CD4-positive, alpha-beta memory T cell (primary cell): ENCODE data around the gene RAB8B. TPM values are rescaled to one million over a fixed set of nuclear protein-coding genes. Genes with fewer than 3 reads are reported as not detected.
A peak's percentile ranks its signal among the peaks of the same experiment; 100 is the strongest.

Experiments used
- CTCF ChIA-PET: fragments of 350-600 bp; sonication (Branson Sonifier 250); formaldehyde crosslinking; loops from one replicate; lab custom pipeline; 2021; ENCODE audit warnings: inconsistent platforms; ENCODE audit not compliant: partially characterized antibody; lab: Charles Lee
- POLR2A ChIA-PET: fragments of 350-600 bp; sonication (Branson Sonifier 250); formaldehyde crosslinking; loops from one replicate; lab custom pipeline; 2021; ENCODE audit not compliant: partially characterized antibody; lab: Charles Lee
- DNase-seq, 5 donors: peaks; one replicate each; pipeline versions ENCODE4 v3.0.0 to v3.0.0-alpha.2; 2020 to 2022; ENCODE audit warnings: mixed read lengths in 1 of 5
- H3K27ac ChIP-seq: one replicate; pipeline ENCODE4 v1.7.0; 2013; ENCODE audit warnings: low read depth, low read length
- H3K27me3 ChIP-seq: 2 replicates; pipeline ENCODE4 v1.7.0; 2013; ENCODE audit warnings: mild to moderate bottlenecking, low read length, moderate library complexity; ENCODE audit not compliant: insufficient read depth
- H3K36me3 ChIP-seq: 2 replicates; pipeline ENCODE4 v1.7.0; 2013; ENCODE audit warnings: mild to moderate bottlenecking, low read length, moderate library complexity; ENCODE audit not compliant: insufficient read depth
- H3K4me1 ChIP-seq: 2 replicates; pipeline ENCODE4 v1.7.0; 2013; ENCODE audit warnings: mild to moderate bottlenecking, low read length, moderate library complexity; ENCODE audit not compliant: insufficient read depth
- H3K4me3 ChIP-seq, 2 donors: one replicate each; pipeline ENCODE4 v1.7.0; 2013; ENCODE audit warnings: low read length in 2 of 2, mild to moderate bottlenecking in 1 of 2
- H3K9me3 ChIP-seq, 2 donors: one replicate each; pipeline ENCODE4 v1.7.0; 2013; ENCODE audit warnings: low read length in 2 of 2, control low read depth in 1 of 2; ENCODE audit not compliant: control insufficient read depth in 1 of 2
- H3K27ac Mint-ChIP-seq, 7 donors: one replicate each; pipeline ENCODE4 v1.8.0; 2020 to 2021; ENCODE audit warnings: mixed read lengths in 7 of 7, mild to moderate bottlenecking in 6 of 7, inconsistent platforms in 3 of 7, moderate library complexity in 3 of 7
- H3K27me3 Mint-ChIP-seq, 2 donors: one replicate each; pipeline ENCODE4 v1.8.0; 2020 to 2021; ENCODE audit warnings: mixed read lengths in 2 of 2
- H3K36me3 Mint-ChIP-seq, 2 donors: one replicate each; pipeline ENCODE4 v1.8.0; 2020 to 2021; ENCODE audit warnings: mixed read lengths in 2 of 2, inconsistent platforms in 1 of 2, mild to moderate bottlenecking in 1 of 2
- H3K4me1 Mint-ChIP-seq, 4 donors: one replicate each; pipeline ENCODE4 v1.8.0; 2020 to 2021; ENCODE audit warnings: mixed read lengths in 4 of 4, mild to moderate bottlenecking in 1 of 4
- H3K4me3 Mint-ChIP-seq, 8 donors: one replicate each; pipeline ENCODE4 v1.8.0; 2020 to 2021; ENCODE audit warnings: mixed read lengths in 8 of 8, mild to moderate bottlenecking in 7 of 8, moderate library complexity in 6 of 8, inconsistent platforms in 3 of 8
- H3K9me3 Mint-ChIP-seq, 8 donors: one replicate each; pipeline ENCODE4 v1.8.0; 2020 to 2021; ENCODE audit warnings: mixed read lengths in 8 of 8, mild to moderate bottlenecking in 5 of 8, inconsistent platforms in 3 of 8, moderate library complexity in 1 of 8
- intact Hi-C: fragments of 100-400 bp; cut with micrococcal nuclease; formaldehyde crosslinking; loops from one replicate; pipeline ENCODE4 v1.15.1; 2023
- polyA plus RNA-seq, 2 donors: library from polyadenylated mRNA; unstranded; fragments of 300-500 nt; fragmentation: Illumina TruSeq; gene quantifications; one replicate each; pipeline ENCODE4 v1.2.3, GENCODE V29; 2021
- total RNA-seq, 2 experiments: library from RNA; stranded (reverse); gene quantifications; one replicate each; pipeline ENCODE4 v1.2.3, GENCODE V29; 2021

RAB8B gene
- total and polyA plus RNA-seq, 4 experiments from 2014 or later = 35.1 to 86.4 (median 72.2) TPM

- ChIA-PET CTCF (interaction anchor here (0.7 to 1.4 kb wide), 4 partner anchors 9 to 43 kb away, joined by 3 to 6 read pairs (median 3); no protein-coding TSS in a partner anchor), POLR2A (interaction anchor here (1.2 to 1.7 kb wide), 3 partner anchors 44 to 81 kb away, joined by 3 to 9 read pairs (median 8); partner anchors contain the start of gene RPS27L)
- Mint-ChIP-seq H3K36me3 (peaks cover 20 to 25% of the 10 kb centered on the region in 2 donors), H3K9me3 (peaks cover 0 to 3% (median 0%) of the 10 kb centered on the region in 8 donors), H3K4me3 (peak overlapping the region in 2 of 8 donors; percentile 32 to 43), H3K4me1 (peaks cover 48 to 79% (median 64%) of the 10 kb centered on the region in 4 donors), H3K27me3 (no peaks in the 10 kb centered on the region), H3K27ac (peak overlapping the region in 5 of 7 donors; percentile 31 to 70 (median 53))
- no peak overlapping the region for H3K4me3 ChIP-seq
- H3K4me1 ChIP-seq = peaks cover 58% of the 10 kb centered on the region
- H3K9me3 ChIP-seq = no peaks in the 10 kb centered on the region
- DNase-seq = no peak
- H3K27me3 ChIP-seq = no peaks in the 10 kb centered on the region
- intact Hi-C loops = no loop called here
- H3K36me3 ChIP-seq = no peaks in the 10 kb centered on the region
- no peak overlapping the region for H3K27ac ChIP-seq
Measured at GRCh38 chr15:63238171-63238570, 48.8 kb downstream of the RAB8B start.

GRCh38 chr15:63238796-63239195, 49.4 kb downstream of the RAB8B start:
- Mint-ChIP-seq H3K9me3 (peaks cover 0 to 3% (median 0%) of the 10 kb centered on the region in 8 donors), H3K27ac (peak overlapping the region in 4 of 7 donors; percentile 9 to 67 (median 44)), H3K4me1 (peaks cover 50 to 80% (median 64%) of the 10 kb centered on the region in 4 donors), H3K4me3 (no peak overlapping the region), H3K36me3 (peaks cover 27 to 28% of the 10 kb centered on the region in 2 donors), H3K27me3 (no peaks in the 10 kb centered on the region)
- Histone ChIP-seq H3K9me3 (no peaks in the 10 kb centered on the region), H3K4me1 (peaks cover 58% of the 10 kb centered on the region), H3K36me3 (no peaks in the 10 kb centered on the region), H3K27me3 (no peaks in the 10 kb centered on the region), H3K27ac (no peak overlapping the region), H3K4me3 (no peak overlapping the region)
- CTCF ChIA-PET = interaction anchor here (0.7 to 2.1 kb wide), 5 partner anchors 10 to 67 kb away, joined by 3 to 6 read pairs (median 3); no protein-coding TSS in a partner anchor
- no peak for DNase-seq
- POLR2A ChIA-PET = interaction anchor here (0.7 to 1.7 kb wide), 6 partner anchors 10 to 81 kb away, joined by 3 to 9 read pairs (median 4); partner anchors contain the start of gene RPS27L
- intact Hi-C loops = no loop called here

GRCh38 chr15:63240109-63240508, 50.7 kb downstream of the RAB8B start:
- CTCF ChIA-PET = interaction anchor here (1.3 to 2.1 kb wide), 2 partner anchors 9 kb away, joined by 4 to 5 read pairs; no protein-coding TSS in a partner anchor
- Histone ChIP-seq H3K4me3 (no peak overlapping the region), H3K36me3 (no peaks in the 10 kb centered on the region), H3K27me3 (no peaks in the 10 kb centered on the region), H3K9me3 (no peaks in the 10 kb centered on the region), H3K27ac (no peak overlapping the region), H3K4me1 (peaks cover 61% of the 10 kb centered on the region)
- Mint-ChIP-seq H3K36me3 (peaks cover 26 to 29% of the 10 kb centered on the region in 2 donors), H3K4me3 (no peak overlapping the region), H3K27ac (peak overlapping the region in 5 of 7 donors; percentile 8 to 93 (median 45)), H3K9me3 (peaks cover 0 to 3% (median 0%) of the 10 kb centered on the region in 8 donors), H3K27me3 (no peaks in the 10 kb centered on the region), H3K4me1 (peaks cover 53 to 81% (median 65%) of the 10 kb centered on the region in 4 donors)
- POLR2A ChIA-PET = interaction anchor here (0.7 to 1.3 kb wide), 2 partner anchors 32 to 48 kb away, joined by 3 to 4 read pairs; no protein-coding TSS in a partner anchor
- intact Hi-C loops = no loop called here
- DNase-seq = no peak

- H3K4me3 ChIP-seq = no peak overlapping the region
- ChIA-PET POLR2A (no interaction called here), CTCF (interaction anchor here (1.1 kb wide), 1 partner anchor 33 kb away, joined by 3 read pairs; no protein-coding TSS in a partner anchor)
- H3K27ac ChIP-seq = no peak overlapping the region
- Mint-ChIP-seq H3K4me3 (no peak overlapping the region), H3K9me3 (peaks cover 0 to 3% (median 0%) of the 10 kb centered on the region in 8 donors), H3K27ac (peak overlapping the region in 2 of 7 donors; percentile 36 to 70), H3K27me3 (no peaks in the 10 kb centered on the region), H3K36me3 (peaks cover 31 to 35% of the 10 kb centered on the region in 2 donors), H3K4me1 (peaks cover 52 to 81% (median 66%) of the 10 kb centered on the region in 4 donors)
- intact Hi-C loops = no loop called here
- no peaks in the 10 kb centered on the region for H3K27me3 ChIP-seq
- peaks cover 58% of the 10 kb centered on the region for H3K4me1 ChIP-seq
- peaks cover 3% of the 10 kb centered on the region for H3K36me3 ChIP-seq
- H3K9me3 ChIP-seq = no peaks in the 10 kb centered on the region
- DNase-seq = no peak
Measured at GRCh38 chr15:63241316-63241715, 51.9 kb downstream of the RAB8B start.

GRCh38 chr15:63243101-63243500, 53.7 kb downstream of the RAB8B start:
- ChIA-PET CTCF (interaction anchor here (1.5 to 2.8 kb wide), 3 partner anchors 10 to 49 kb away, joined by 4 to 10 read pairs (median 10); no protein-coding TSS in a partner anchor), POLR2A (interaction anchor here (0.6 to 4.1 kb wide), 5 partner anchors 30 to 300 kb away, joined by 3 to 21 read pairs (median 3); no protein-coding TSS in a partner anchor)
- H3K9me3 ChIP-seq = no peaks in the 10 kb centered on the region
- Mint-ChIP-seq H3K36me3 (peaks cover 38 to 44% of the 10 kb centered on the region in 2 donors), H3K4me1 (peaks cover 47 to 79% (median 62%) of the 10 kb centered on the region in 4 donors), H3K9me3 (no peaks in the 10 kb centered on the region), H3K4me3 (peak overlapping the region in 2 of 8 donors; percentile 11 to 32), H3K27me3 (no peaks in the 10 kb centered on the region), H3K27ac (peak overlapping the region in 4 of 7 donors; percentile 7 to 85 (median 60))
- H3K4me1 ChIP-seq = peaks cover 46% of the 10 kb centered on the region
- H3K27me3 ChIP-seq = no peaks in the 10 kb centered on the region
- no peak overlapping the region for H3K4me3 ChIP-seq
- DNase-seq = no peak
- H3K36me3 ChIP-seq = peaks cover 13% of the 10 kb centered on the region
- H3K27ac ChIP-seq = no peak overlapping the region
- intact Hi-C loops = no loop called here

- H3K4me1 Mint-ChIP-seq = peaks cover 43 to 78% (median 59%) of the 10 kb centered on the region in 4 donors
- POLR2A ChIA-PET = interaction anchor here (0.6 to 4.1 kb wide), 8 partner anchors 11 to 300 kb away, joined by 3 to 21 read pairs (median 3); no protein-coding TSS in a partner anchor
- H3K4me1 ChIP-seq = peaks cover 41% of the 10 kb centered on the region
- H3K36me3 ChIP-seq = peaks cover 13% of the 10 kb centered on the region
- no peak overlapping the region for H3K4me3 ChIP-seq
- H3K27ac ChIP-seq = no peak overlapping the region
- H3K27ac Mint-ChIP-seq = peak overlapping the region; percentile 8 to 94 (median 88)
- H3K36me3 Mint-ChIP-seq = peaks cover 42 to 48% of the 10 kb centered on the region in 2 donors
- no peaks in the 10 kb centered on the region for H3K9me3 ChIP-seq
- no peak for DNase-seq
- peak overlapping the region in 1 of 8 donors; percentile 50 for H3K4me3 Mint-ChIP-seq
- CTCF ChIA-PET = interaction anchor here (0.5 to 2.8 kb wide), 5 partner anchors 11 to 196 kb away, joined by 3 to 10 read pairs (median 4); no protein-coding TSS in a partner anchor
- no peaks in the 10 kb centered on the region for H3K9me3 Mint-ChIP-seq
- H3K27me3 ChIP-seq = no peaks in the 10 kb centered on the region
- H3K27me3 Mint-ChIP-seq = no peaks in the 10 kb centered on the region
- intact Hi-C loops = loop anchor here (2.0 kb wide), 1 partner anchor 51 kb away; no protein-coding TSS in a partner anchor
Measured at GRCh38 chr15:63243776-63244175, 54.4 kb downstream of the RAB8B start.
